GM12878 (cell line): ENCODE results near the gene RIC1. TPM values are rescaled to one million over a fixed set of nuclear protein-coding genes. Genes with fewer than 3 reads are reported as not detected.

Experiments used
- ATF7 ChIP-seq: fragments of 450-650 bp; IDR thresholded peaks from 2 replicates; pipeline ENCODE4 v1.6.1; 2016; ENCODE audit warnings: low read depth, mild to moderate bottlenecking
- DPF2 ChIP-seq: fragments of 450-650 bp; IDR thresholded peaks from 2 replicates; pipeline ENCODE4 v1.6.1; 2017; ENCODE audit warnings: mild to moderate bottlenecking
- FOXM1 ChIP-seq: IDR thresholded peaks from 2 replicates; pipeline ENCODE4 v1.6.1; 2012; ENCODE audit warnings: low read depth, mild to moderate bottlenecking, inconsistent platforms, low read length, moderate library complexity
- RELB ChIP-seq: fragments of 450-650 bp; IDR thresholded peaks from 2 replicates; pipeline ENCODE4 v1.6.1; 2017; ENCODE audit warnings: low read depth, mild to moderate bottlenecking, moderate library complexity
- USF1 ChIP-seq: IDR thresholded peaks from 2 replicates; pipeline ENCODE4 v1.6.1; 2011; ENCODE audit warnings: borderline replicate concordance, low read depth, mild to moderate bottlenecking, moderate library complexity, mixed read lengths, low read length; ENCODE audit not compliant: insufficient read depth; ENCODE audit errors: extremely low read length
- USF2 ChIP-seq: IDR thresholded peaks from 2 replicates; pipeline ENCODE4 v1.6.1; 2011; ENCODE audit warnings: low read depth, low read length, improper control_type of control experiment, borderline replicate concordance
- YY1 ChIP-seq: IDR thresholded peaks from 2 replicates; pipeline ENCODE4 v1.6.1; 2011; ENCODE audit warnings: low read depth, mild to moderate bottlenecking, low read length
- ZNF384 ChIP-seq: IDR thresholded peaks from 2 replicates; pipeline ENCODE4 v1.6.1; 2012; ENCODE audit warnings: low read depth, mild to moderate bottlenecking, low read length, improper control_type of control experiment, borderline replicate concordance
- polyA plus RNA-seq, 11 experiments: library from polyadenylated mRNA; depleted of rRNA in 4 of 11; unstranded in 6 of 11; stranded (reverse) in 5 of 11; fragments of >200 nt; fragmentation: Nextera tagmentation in 4 of 11; fragmentation: Illumina TruSeq in 1 of 11; extraction: Ambion mirVana in 4 of 11; extraction: Trizol in 1 of 11; gene quantifications; 1 replicate in 1 of 11; 2 replicates in 10 of 11; pipeline versions ENCODE4 v1.2.1 to v1.2.3, GENCODE V29; 2011 to 2016; ENCODE audit warnings: inconsistent platforms in 2 of 11, missing spikeins in 2 of 11, low read depth in 1 of 11
- total RNA-seq, 4 experiments: library from RNA; depleted of rRNA in 3 of 4; stranded (reverse); fragments of >200 nt in 3 of 4; fragmentation: Illumina TruSeq in 1 of 4; extraction: Trizol in 1 of 4; gene quantifications; 2 replicates each; pipeline versions ENCODE4 v1.2.1 to v1.2.3, GENCODE V29; 2013 to 2021

The RIC1 gene
- total and polyA plus RNA-seq, 10 of the 15 experiments (the other 5 are each of a cell fraction or from before 2014, with no cell fraction given), result 6.2 to 59.8 (median 33.3) TPM

DNA sequence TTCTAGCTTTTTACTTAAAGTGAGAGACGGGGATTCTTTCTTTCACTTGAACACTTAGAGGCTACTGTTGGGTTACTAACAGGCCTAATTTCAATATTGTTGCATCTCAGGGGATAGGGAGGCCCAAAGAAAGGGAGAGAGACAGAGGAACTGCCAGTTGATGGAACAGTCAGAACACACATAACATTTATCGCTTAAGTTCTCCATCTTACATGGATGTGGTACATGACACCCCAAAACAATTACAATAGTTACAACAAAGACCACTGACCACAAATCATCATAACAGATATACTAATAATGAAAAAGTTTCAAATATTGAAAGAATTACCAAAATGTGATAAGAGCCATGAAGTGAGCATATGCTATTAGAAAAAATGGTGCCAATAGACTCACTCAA lies 4.3 kb upstream of the RIC1 start (continued):
- TF ChIP-seq YY1 (no peak), RELB (peak; percentile 65; the same call in 1 of the 2 replicates), ATF7 (0 out of 2 replicates have a peak, but pooled peaks have one; percentile 29), FOXM1 (peak; percentile 75), USF2 (no peak), USF1 (no peak), DPF2 (peak; percentile 68; the same call in 1 of the 2 replicates), ZNF384 (0 out of 2 replicates have a peak, but pooled peaks have one; percentile 3)
